ENCODE results near the gene BCCIP. TPM values are rescaled to one million over a fixed set of nuclear protein-coding genes. Genes with fewer than 3 reads are reported as not detected.

BCCIP gene
- total RNA-seq, 6 donors from 2014 or later, result 13.7 to 53.8 (median 35.2) TPM

GRCh38 chr10:125883211-125883610 lies 59.9 kb downstream of the BCCIP start:
- no peaks in the 10 kb centered on the region for H3K9me3 ChIP-seq
- no peak overlapping the region for H3K4me3 ChIP-seq
- H3K27me3 ChIP-seq, result no peaks in the 10 kb centered on the region
- 90 to 92% methylated on average over 3 of the region's 3 CpGs for WGBS, 2 donors
- H3K27ac ChIP-seq, result no peak overlapping the region
- ATAC-seq (ENCODE audit: low FRiP score in 2 of 2), result no peak
- no peak for DNase-seq
- peaks cover 0 to 9% (median 0%) of the 10 kb centered on the region in 4 donors for H3K4me1 ChIP-seq
- no peak for TF ChIP-seq POLR2A (IDR thresholded peaks at IDR 0.05)
- TF ChIP-seq CTCF (IDR thresholded peaks at IDR 0.05), result no peak
- TF ChIP-seq EP300 (IDR thresholded peaks at IDR 0.05), result no peak
- no peak for TF ChIP-seq POLR2AphosphoS5 (IDR thresholded peaks at IDR 0.05)
- peaks cover 0 to 11% (median 2%) of the 10 kb centered on the region in 4 donors for H3K36me3 ChIP-seq

Small RNA genes lying within 50 kb of the gene (small RNA-seq; reads per million reads assigned to genes)
- gene MIR4484, result 0 to 0.14 (median 0.03) reads per million in 4 donors
- gene RF00017, result 0 reads per million in 4 donors

Other genes with a start within 250 kb of the BCCIP start
- not detected for gene TEX36, start 140.4 kb upstream of the BCCIP start, total RNA-seq
- gene EDRF1, start 103.8 kb upstream of the BCCIP start, total RNA-seq, result 10 to 100 TPM; 12.0 to 47.1 (median 19.4) TPM
- 1 to 10 TPM in 2 of 6 donors, under 1 TPM in 3, not detected in 1; 0.13 to 3.1 (median 0.69) TPM for gene MMP21, start 47.7 kb upstream of the BCCIP start, total RNA-seq
- 10 to 100 TPM; 26.3 to 48.0 (median 37.2) TPM for gene UROS, start 288 bp upstream of the BCCIP start, total RNA-seq
- 10 to 100 TPM in 5 of 6 donors, 1 to 10 TPM in 1; 9.4 to 37.2 (median 28.0) TPM for gene DHX32, start 57.7 kb downstream of the BCCIP start, total RNA-seq
- gene FANK1, start 73.0 kb downstream of the BCCIP start, total RNA-seq, result 10 to 100 TPM in 3 of 6 donors, 1 to 10 TPM in 3; 2.1 to 42.9 (median 16.6) TPM